GM18858 (cell line): ENCODE results near the gene ARAP2.

ENCODE experiments used
- ATAC-seq: cut with Tn5 transposase; IDR thresholded peaks from one replicate; pipeline ENCODE4 v1.9.1; 2021; ENCODE audit not compliant: unreplicated experiment

Gene ARAP2

DNA sequence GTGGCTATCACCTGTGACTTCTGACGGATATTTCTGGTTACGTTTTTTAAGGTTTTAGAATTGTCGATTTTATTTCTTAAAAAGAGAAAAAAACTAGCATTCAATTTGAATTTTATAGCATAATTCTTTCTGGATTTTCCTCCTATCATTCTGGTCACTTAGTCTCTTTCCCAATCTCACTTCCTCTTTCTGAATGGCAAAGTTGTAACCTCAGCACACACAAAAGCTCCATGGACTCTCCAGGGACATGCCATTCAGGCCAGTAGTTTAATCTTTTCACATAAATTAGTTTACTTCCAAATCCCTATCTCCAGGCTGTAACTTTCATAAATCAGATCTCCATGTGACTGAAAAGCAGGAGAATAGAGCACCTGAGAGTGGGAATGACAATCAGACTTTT is 110.7 kb downstream of the ARAP2 start:
- no peak for ATAC-seq

DNA sequence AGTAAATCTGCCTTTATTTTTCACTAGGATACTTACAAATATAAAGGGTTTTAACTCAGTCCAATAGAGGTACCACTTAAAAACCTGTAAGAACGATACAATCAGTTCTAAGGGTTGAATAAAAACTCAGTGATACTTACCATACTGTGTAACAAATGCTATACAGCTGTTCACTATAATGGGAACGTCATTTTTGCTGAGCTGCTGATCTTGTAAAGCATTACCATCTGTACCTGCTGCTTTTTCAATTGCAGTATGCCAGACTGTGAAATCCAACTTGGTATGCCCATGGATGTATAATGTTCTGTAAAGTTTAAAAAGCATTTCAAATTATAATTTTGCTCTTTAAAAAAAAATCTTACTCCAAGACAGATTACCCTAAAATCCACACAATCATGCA is 111.2 kb downstream of the ARAP2 start:
- ATAC-seq, result no peak

DNA sequence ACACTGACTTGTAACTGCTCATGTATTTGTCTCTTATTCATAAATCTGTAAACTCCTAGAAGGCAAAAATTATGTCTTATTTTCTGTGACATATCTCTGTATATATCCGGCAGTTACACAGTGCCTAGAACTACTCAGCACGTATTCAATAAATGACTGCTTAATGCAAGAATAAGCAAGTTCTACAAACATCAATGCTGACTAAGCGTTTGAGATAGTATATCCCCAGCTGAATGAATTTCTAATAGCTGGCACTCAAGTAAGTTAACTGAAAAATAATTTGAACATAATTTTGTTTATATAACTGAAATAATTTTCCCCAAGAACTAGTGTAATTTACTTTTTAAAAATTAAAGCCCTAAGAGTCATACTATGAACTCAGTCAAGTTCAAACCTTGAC is 113.7 kb downstream of the ARAP2 start:
- ATAC-seq, result no peak

DNA sequence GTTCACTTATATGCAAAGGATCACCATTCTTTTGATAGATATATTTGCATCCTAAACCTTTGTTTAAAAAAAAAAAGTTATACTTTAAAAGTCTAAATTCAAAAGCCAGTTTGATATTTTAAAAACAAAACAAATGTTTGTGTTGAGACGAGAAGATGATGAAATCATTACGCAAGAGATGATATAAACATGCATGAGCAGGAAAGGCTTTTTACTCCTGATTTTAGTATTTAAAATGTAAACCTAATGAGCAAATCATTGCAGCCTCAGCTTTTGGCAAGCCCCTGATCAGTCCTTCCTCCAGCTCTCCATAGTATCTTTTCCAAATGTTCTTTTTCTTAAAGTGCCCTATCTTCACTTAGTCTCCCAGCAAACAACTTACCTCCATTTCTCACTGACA is 115.6 kb downstream of the ARAP2 start:
- no peak for ATAC-seq

DNA sequence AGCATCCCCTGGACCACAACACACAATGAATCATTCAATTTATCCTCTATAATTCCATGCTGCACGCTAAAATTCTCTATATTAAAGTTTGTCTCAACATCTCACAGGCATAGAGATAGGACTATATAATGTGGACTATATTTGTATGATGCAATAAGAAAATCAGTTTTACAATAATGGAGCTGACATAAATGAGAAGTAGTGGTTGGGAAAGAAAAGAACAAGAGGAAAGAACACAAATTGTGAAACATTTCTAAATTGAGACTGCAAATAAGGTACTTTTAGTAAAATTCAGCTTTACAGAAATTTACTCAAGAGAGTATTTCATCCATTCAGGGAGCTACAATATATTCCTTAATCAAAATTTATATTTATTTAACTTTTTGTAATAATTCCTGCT is 120.4 kb downstream of the ARAP2 start:
- no peak for ATAC-seq

DNA sequence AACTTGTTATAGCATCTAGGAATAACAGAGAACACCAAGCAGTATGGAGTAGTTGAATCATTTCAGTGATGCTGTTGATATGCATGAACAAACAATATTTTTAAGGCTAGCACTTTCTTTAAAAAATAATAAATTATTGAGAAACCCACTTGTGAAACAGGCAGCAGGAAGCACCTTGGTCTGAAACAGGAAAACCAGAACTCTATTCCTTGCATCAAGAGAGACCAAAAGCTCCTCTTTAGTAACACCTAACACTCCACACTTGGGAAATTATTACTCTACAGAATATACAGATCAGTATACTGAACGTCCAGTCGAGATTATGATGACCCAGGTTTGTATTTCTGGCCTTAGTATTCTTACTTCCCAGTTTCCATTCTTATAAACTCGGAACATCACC is 129.0 kb downstream of the ARAP2 start:
- ATAC-seq, result no peak

DNA sequence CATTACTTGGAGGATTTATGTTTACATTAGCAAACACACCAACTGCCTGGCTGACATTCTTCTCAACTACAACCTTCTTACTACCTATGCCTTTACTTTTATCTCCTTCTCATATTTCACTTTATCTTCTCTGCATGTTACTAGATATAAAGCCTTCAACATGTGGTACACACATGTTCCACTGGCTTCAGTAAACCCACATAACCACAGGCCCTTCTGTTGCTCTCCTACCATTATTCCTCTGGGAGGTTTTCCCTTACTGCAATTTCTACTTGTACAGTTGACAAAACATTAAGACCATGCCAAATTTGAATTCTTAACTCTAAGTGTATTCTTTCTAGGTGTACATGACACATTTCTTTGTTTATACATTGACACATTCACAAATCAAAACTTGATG is 133.1 kb downstream of the ARAP2 start:
- no peak for ATAC-seq

DNA sequence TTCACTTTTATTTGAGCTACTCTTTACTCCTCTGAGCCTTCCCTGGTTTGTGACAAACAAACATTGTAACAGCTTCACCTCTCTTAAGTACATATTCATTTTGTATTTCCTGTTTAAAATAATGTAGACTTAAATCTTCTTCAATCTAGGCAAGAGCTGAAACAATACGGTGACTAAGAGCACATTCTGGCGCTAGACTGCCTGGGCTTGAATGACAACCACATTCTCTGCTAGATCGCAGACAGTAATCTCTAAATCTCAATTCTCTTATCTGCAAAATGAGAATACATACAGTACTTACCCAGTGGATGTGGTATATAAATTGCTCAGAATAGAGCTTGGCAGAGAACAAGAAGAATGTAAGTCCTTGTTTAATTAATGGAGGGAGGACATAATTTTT is 144.8 kb downstream of the ARAP2 start:
- ATAC-seq, result no peak

DNA sequence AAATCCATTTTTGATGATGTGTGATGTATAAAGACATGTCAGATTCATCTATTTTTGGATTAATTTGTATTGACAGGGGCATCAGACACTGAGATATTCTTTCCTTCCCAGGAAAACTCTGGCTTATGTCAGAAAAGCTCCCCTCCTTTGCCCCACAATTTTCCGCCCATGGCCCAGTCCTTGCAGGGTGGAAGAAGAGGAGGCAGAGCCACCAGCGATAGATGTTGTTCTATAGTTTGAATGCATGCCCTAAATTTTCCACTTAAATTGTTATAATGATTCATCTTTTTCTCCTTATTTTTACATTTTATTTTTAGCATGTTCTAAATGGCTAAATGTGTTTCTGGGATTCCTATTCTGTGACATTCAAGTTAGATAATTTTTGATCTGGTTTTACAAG is 149.3 kb downstream of the ARAP2 start:
- ATAC-seq, result no peak

DNA sequence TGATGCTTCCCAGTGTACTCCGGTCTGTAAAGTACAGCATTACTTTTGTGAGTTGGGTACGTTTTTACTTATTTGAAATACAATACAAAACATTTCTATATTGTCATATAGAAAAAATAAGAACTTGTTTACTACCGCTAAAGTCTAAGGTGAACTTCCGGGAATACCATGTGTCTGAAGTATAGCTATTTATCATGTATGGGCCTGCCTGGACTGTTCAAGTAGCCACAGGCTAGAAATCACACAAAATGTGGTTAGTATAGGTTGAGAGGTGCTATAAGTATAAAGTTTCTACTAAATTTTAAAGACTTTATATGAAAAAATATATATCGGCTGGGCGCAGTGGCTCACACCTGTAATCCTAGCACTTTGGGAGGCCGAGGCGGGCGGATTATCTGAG is 152.3 kb downstream of the ARAP2 start:
- ATAC-seq, result no peak

DNA sequence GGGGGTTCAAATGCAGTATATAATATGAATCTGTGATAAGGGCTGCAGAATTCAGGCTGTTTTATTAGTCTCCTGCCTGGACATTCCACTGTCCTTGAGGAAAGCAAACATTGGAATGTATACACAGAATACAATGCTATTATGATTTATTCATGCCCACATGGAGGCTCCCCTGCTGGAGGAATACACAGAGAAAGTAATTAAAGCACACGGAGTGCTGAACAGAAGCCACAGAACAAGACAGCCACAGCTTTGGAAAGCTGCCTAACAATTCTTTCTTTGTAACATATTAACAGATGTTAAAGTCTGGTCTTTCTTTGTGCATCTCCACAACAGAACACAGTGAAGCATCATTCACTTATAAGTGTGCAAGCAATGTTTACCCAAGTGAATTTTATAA is 155.8 kb downstream of the ARAP2 start:
- no peak for ATAC-seq

DNA sequence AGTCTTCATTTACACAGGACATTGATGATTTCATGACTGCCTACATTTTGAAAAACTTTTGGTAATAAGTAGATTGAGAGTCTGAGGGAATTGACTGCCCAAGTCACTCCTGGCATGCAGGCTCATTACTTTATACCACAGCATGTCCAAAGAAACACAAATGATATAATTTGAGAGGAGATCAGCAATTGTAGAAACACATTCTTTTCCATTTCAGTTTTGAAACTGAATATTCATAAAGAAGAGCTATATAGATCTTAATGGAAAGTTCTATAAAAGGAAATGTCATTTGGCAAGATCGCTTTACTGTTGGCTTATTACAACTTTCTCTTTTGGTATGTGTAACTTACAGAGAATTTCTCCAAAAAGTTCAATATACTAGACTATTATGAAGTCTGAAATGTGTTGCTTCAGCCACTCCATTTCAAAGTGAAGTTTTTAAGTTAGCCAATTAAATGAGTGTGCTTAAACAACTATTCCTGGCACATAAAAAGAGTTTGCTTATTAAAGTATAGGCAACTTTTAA is 158.0 kb downstream of the ARAP2 start:
- no peak for ATAC-seq

DNA sequence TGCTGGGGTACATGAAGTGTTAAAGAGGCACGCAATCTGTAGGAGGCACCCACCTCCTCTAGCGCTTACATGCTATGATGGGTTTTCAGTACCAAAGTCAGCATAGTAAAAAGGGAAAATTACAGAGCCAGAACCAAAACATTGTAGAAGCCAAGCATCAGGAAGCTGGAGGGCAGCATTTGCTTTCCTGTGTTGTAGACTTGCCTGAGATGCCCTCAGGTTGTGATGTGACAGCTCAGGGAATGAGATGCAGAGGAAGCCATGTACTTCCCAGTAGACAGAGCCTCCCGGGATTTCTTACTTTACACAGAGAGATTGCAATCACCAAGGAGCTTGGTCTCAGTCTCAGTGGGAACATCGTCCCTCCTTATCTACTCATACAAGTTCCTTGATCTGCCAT is 161.5 kb downstream of the ARAP2 start:
- ATAC-seq, result no peak

DNA sequence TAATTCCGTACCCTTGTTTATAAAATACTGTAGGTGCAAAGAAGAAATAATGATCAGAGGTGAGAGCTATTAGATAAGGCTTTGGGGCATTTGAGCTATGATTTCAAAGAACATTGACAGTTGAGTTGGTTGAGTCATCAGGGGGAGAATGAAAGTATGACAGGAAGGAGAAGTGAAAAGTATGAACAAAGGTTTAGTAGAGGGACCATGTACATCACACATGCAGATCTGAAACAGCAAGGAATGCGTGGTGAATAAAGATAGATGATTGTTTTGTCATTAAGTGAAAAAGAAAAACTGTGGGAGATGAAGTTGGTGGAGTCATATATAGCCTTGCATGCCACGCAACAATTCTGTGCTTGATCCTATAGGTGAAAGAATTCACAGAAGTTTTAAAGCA is 163.1 kb downstream of the ARAP2 start:
- ATAC-seq, result peak; percentile 99

DNA sequence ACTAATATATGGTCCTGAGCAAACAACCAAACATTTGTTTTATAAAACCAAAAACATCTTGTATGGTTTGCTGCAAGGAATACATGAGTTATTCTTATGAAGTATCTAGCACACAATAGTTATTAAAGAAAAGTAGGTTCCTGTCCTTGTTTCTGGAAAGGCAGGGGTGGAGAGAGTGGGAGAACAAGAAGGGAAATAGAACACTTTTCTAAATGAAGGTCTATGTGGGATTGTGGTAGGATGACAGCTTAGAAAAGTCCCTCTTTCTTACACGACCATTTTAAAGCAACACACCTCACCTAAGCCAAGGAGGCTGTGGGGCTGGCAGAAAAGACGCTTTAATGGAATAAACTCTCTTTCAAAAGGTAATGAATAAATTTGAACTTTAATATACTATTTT is 164.6 kb downstream of the ARAP2 start:
- ATAC-seq, result no peak

DNA sequence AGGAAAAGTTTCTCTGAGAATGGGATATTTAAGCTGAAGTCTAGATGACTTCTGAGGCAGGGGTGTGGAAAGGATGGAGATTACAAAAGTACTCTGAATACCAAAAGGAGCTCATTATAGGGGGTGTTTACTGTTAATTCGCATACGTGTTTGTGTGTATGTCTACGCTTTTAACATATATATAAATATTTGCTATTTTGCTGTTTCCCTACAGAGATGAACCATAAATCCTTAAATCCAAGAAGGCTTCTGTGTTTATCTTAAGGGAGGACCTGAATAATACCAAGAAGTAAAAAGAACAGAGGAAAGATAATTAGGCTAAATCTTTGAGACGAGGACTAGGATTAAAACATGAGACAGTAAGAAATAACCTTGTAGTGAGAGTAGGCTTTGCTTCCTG is 166.0 kb downstream of the ARAP2 start:
- no peak for ATAC-seq

DNA sequence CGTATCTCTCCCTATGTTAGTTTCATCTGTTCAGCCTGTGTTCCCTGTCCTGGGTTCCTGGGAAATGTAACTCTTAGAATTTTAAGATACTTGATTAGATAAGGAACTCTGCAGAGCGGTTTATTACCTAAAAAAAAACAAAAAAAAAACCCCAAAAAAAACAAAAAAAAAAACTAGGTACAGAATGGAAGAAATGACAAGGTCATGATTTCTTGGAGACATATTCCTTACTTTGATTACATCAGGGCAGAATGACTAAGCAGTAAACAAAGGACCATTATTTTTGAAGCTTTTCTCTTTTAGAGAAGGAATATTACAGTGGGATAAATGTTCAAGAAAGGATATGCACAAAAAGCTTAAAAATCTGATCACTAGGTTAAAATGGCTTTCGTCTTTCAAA is 171.8 kb downstream of the ARAP2 start:
- no peak for ATAC-seq

DNA sequence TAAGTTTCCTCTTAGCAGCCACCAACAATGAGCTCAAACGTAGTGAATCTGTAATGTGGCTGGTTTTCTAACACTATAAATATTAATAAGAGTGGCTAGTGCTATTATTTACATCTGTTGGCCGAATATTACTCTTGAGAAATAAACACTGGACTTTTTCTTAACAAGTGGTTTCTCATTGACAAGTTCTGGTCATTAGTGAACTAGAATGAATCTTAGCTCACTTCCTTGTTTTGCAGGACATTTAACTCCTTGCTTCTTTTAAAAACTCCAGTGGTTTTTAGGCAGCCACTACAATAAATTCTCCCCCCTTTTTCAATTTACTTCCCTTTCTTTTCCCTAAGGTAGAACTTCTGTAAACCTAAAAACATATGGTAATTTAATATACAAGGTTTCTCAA is 177.2 kb downstream of the ARAP2 start:
- no peak for ATAC-seq

DNA sequence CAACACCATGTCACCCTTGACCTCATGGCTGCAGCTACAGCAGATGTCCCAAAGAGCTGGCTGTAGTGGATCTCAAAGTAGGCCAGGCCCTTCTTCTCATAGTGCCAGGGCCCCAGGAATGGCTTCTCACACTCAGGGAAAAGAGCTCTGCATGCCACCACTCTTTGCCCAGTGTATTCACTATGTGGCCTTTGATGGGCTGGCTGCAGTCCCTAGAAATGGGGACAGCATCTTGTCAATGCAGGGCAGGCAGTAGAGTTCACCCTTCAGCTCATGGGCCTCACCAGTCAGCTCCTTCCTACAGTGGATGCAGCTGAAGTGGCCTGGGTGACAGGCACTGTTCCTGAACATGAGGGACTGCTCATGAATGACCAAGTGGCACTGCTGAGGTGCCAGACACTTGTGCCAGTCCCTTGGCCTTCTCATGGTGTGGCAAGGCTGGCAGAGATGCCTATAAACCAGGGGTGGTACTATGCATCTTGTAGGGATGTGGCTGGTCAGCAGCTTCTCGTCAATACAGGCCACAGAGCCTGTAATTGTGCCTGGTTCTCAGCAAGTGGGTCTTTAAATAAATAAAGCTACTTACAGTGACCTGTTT is 178.9 kb downstream of the ARAP2 start:
- ATAC-seq, result no peak

DNA sequence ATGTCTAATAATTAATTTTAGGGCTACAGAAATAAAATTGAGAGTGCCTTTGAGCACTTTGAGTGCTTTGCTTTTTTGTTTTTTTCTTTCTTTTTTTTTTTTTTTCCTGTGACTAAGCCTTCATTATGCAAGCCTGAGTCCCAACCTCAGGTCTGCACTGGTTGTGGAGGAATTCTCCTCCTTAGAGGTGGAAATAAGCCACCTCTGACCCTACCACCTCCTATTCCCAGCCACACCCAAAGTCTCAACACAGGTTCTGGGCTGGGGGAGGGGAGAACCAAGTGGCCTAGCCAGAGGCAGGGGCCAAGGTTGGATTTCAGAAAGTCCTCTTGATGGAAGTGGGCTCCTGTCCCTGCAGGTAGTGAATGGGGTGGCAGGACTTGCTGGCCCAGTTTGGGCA is 180.2 kb downstream of the ARAP2 start:
- ATAC-seq, result no peak

DNA sequence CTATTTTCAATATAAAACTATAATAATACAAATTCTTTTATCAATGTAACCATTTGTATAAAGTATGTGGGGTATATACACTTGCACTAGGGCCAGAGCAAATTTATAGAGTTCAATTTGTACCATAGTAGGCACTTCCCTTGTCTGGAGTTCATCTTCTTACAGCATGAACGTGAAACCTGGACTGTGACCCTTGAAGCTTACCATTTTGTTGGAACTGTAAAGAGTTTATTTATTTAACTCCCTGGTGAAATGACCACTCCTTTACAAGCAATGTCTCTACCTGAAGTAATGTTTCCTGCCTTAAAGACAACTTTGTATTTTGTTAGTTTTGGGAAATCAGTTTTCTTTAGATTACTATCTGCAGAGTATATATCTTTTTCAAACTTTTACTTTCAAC is 188.2 kb downstream of the ARAP2 start:
- ATAC-seq, result no peak

DNA sequence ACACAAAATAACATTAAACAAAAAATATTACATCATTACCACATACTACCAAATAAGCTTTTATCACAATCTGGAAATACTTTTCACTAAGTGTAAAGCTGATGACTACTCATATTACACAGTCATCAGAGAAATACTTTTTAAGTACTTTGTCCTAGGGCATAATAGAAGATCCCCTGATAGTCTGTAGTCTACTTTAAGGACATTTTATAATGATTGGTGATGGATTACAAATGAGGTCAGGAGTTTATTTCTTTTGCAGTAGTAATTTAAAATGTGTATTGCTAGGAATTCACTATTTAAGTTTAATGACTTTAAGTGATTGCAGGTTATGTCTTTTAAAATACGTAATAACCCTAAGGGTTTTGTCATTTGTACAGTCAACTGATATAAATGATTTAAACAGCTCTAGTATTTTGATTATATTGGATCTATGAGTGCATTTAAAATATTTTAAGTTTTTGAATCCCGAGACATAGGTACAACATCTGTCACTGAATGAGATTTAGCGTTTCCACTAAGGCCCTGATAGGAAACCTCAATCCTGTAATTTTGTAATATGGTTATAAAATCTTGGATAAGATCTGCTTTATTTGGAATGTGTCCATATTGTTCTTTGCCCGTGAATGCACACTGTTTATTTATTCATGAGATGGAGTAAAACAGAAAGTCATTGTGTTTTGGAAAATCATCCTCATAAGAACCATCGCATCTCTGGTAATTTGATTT is 189.5 kb downstream of the ARAP2 start:
- no peak for ATAC-seq

DNA sequence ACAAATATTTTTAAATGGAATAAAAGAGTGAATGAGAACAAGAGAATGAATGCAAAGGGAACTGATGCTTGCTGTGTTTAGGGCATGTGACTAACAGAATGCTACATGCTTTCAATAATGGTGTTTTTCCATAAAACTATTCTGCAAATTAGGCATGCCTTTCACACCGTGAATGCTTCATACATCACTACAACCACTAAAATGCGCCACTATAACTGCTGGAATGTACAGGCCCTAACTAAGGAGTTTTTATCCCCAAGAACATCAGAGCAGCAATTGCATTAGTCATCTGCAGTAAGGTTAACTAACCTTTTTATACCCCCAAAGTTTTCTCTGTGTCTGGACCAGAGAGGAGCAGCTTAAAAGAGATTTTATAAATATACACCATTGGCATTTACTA is 190.4 kb downstream of the ARAP2 start:
- ATAC-seq, result no peak
